Activated CD4-positive, alpha-beta T cell treated with anti-CD3 and anti-CD28 coated beads, Interleukin-2, amount 50 U/mL, for 24 hours (primary cell): Measurements from ENCODE around the gene ATP2A2.
"Not testable (repeated sequence)": the region's sequence is repeated elsewhere in the genome, so short reads cannot be mapped to it uniquely, and the experiment has no call there.

Experiments
- DNase-seq, 2 donors: peaks; one replicate each; pipeline ENCODE4 v3.0.0-alpha.2; 2020; ENCODE audit warnings: low read depth in 1 of 2, low spot score in 1 of 2

The ATP2A2 gene

DNA sequence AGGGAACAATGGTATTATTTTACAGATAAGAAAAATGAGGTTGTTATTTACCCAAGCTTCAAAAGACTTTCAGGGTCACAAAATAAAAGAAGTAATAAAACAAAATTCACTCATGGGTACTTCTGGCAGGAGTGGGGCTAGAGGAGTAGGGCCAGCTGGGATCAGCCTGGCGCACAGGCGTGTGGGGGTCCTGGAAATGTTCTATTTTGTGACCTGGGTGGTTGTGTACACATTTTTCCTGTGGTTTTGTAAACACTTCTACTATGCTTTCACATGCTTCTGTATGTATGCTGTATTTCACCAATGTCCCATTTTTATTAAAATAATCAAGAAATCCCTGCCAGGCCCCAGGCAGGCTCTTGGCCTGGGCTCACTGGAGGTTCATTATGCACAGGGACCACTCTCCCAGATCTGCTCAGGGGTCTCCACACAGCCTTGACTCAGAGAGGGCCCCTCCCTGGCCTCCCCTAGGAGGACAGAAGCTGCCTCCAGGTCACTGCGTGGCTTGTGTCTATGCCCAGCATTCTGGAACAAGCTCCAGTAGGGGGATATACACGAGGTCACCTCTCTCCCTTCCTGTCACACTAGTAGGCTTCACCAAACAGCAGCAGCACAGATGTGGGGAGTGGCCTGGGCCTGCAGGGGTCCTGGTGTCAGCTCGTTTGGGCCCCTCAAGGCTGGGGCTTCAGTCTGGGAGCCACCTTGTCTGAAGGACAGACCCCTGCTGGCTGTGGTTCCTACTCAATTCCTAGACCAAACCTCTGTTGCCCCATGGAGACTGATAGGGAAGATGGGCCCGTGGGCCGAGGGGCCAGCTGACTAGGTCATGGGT is 84.7 kb downstream of the ATP2A2 start:
- no peak for DNase-seq

DNA sequence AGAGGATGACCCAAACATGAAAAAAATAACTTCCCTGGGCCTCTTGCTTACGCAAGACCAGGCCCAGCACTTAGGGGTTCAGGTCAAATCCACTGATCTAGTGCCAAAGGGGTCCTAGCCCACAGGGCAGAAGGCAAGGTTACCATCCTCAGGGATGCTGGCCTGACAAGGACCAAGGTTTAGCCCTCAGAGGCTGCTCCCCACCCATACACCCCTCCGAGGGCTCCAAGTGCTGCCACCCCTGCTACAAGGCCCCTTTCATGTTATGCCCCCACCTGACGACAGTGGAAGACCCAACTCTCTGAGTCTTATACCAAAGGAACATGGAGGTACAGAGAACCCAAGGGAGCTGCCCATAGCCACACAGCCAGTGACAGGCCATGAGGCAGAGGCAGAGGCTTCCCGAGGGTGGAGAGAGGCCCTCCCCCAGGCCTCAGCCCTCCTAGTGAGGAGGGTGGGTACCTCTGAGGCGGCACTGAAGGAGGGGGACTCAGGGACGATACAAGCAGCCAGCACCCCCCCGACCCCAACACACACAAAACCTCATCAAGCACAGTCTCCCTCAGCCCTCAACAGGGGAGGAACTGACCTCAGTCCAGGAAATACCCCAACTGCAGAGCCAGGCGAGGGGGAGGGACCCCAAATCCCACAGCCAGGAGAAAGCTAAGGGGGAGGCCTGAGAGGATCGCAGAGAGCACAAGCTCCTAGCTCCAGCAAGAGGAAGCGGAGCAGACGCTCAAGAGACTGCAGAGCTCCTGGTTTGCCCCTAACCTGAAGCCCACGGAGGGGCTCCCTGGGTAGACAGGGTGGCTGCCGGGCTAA is 85.5 kb downstream of the ATP2A2 start:
- no peak for DNase-seq

DNA sequence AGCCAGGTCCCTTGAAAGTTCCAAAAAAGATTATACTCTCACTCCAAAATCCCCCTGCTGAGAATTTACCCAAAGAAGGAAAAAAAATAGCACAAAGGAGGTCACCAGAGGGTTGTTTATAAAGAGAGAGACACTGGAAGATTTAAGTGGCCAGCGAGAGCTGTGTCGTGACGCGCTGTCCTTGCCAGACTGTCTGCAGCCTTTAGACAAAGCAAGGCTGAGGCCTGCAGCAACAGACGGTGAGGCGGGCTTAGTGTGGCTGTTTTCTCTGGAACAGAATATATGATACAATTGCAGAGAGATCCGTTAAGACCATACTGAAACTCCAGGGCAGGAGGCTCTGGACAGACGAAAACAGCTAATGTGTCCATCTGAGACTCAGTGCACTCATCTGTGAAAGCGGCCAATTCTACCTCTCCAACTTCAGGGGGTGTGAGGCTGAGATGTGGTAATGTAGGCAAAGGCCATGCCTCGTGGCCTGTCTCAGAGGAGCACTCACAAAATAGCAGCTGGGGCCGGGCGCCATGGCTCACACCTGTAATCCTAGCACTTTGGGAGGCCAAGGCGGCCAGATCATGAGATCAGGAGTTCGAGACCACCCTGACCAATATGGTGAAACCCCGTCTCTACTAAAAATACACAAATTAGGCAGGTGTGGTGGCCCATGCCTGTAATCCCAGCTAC is 86.3 kb downstream of the ATP2A2 start:
- DNase-seq = no peak

DNA sequence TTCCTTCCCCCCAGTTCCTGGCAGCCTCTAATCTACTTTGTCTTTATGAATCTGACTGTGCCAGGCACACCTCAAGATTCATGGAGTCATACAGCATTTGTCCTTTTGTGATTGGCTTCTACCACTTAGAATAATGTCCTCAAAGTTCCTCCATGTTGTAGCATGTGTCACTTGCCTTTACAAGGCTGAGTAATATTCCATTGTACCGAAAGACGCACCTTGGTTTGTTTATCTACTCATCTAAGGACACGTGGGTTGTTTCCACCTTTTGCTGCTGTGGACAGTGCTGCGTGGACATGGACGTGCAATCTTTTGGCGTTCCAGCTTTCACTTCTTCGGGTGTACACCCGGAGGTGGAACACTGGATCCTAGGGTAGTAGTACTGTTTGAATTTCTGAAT is 88.9 kb downstream of the ATP2A2 start:
- DNase-seq = no peak

DNA sequence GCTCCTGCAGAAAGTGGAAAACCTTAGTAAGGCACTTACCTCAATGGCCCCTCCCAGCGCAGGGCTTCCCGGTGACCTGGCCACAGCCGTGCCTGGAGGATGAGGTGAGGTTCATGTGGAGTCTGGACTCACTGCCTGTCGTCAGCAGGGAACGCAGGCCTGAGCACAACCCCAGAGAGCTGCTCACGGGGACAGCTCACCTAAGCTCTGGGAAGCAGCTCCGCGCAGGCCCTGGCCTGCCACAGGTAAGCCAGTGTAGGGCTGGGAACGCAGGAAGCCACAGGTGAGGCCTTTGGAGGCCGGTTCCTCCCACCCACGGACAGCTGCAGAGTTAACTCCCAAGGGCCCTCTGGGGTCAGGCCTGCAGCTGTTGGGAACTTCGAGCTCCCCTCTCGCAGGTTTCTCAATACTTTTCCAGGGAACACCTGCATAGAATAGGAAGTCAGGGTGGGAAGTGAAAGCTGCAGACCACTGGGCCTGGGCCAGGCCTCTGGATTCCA is 89.7 kb downstream of the ATP2A2 start:
- DNase-seq = no peak

DNA sequence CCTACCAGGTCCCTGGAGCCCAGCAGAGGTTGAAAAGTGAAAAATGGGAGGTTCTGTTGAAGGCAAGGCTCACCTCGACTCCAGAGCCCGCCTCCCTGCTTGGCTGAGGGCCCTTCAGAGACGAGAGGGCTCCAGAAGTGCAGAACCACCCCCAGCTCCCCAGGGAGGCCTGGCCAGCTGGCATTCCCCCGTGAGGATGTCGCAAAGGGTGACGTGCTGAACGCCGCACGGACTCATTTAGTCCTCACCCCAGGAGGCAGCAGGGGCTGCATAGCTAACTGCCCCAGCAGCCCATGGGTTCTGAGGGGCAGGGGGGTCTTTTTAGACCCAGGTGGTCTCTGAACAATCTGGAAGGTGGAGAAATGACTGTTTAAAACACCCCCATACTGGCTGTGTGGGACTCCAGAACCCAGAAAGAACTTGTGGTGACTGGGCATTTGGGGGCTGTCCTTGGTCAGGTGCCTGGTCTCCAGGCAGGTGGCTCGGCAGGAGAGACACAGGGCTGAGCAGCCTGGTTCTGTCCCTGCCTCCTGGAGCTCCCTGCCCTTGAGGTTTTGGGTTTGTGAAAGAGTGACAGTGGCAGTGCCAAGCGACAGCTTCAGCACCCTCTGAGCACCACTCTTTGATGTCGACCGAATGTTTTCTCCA is 90.5 kb downstream of the ATP2A2 start:
- DNase-seq = no peak

DNA sequence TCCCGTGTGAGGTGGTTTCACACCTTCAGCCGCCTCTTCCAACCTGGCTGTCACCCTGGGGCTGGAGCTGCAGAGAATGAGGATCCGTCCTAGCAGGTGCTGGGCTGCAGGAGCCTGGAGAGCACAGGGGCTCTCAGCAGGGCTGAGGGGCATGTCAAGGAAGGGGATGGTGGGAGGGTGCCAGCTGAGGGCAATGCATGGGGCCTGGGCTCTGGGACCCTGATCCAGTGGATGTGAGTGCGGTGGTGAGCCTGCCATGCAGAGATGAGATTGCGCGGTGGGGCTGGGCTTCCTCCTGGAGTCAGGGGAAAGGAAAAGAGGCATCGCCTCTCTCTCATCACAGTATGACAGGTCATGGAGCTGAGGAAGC is 91.0 kb downstream of the ATP2A2 start:
- DNase-seq = no peak

DNA sequence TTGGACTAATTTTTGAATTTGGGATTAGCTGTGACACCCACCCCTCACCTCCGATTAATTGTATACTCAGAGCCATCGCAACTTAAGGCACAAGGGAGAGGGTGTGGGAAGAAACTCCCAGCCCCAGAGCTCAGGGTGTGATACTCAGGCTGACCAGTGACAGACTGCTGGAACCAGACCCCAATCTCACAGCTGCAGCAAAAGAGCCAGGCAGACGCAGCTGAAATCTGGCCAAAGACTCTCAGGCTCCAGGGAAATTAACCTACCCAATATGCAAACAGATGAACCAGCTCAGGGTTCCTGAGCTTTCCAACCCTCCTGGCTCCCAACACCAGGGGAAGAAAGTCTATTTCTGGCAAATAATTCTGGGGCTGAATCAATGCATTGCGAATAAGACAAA is 92.0 kb downstream of the ATP2A2 start:
- DNase-seq = no peak

DNA sequence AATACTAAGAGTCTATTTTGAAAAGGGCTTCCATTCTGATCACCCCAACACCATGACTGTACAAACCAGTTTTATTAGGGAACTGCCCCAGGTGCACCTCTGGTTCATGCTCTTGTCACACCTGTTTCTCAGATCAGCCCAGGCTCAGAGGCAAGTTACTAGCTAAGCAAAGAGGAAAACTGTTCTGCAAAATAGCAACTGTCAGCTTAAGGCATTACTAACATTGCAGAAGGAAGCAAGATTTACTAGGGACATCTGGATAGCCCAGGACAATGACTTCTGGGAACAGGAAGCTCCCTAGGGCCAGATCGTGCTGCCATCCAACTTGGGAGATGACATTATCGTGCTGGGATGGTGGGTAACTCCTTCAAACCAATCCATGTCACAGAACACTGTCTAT is 92.4 kb downstream of the ATP2A2 start:
- no peak for DNase-seq

DNA sequence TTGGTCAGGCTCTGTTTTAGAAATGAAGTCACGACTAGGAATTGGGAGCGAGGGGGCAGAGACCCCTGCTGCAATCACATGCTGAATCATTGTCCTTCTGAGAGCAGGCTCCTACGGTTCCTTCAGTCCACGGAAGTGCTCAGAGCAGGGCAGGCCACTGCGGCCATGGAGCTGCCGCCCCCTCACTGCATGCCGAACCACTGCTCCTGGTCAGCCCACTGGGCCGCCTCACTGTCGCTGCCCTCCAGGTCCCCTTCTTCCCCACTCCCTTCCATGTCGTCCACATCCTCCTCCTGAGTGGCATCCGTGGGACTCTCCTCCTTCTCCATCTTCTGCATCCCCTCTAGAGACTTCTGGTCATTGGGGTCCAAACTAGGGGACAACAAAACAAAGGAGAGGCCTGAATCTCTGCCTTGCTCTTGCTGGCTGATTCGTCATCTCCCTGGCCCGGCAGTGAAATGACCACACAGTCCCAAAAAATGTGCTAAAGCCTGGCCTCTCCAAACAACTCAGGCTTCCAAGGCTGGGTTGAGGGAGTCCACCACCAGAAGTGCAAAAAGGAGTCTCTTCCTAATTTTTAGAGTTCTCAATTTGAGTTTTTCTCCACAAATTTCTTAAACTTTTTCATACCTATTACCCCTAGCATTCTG is 93.0 kb downstream of the ATP2A2 start:
- DNase-seq = no peak

DNA sequence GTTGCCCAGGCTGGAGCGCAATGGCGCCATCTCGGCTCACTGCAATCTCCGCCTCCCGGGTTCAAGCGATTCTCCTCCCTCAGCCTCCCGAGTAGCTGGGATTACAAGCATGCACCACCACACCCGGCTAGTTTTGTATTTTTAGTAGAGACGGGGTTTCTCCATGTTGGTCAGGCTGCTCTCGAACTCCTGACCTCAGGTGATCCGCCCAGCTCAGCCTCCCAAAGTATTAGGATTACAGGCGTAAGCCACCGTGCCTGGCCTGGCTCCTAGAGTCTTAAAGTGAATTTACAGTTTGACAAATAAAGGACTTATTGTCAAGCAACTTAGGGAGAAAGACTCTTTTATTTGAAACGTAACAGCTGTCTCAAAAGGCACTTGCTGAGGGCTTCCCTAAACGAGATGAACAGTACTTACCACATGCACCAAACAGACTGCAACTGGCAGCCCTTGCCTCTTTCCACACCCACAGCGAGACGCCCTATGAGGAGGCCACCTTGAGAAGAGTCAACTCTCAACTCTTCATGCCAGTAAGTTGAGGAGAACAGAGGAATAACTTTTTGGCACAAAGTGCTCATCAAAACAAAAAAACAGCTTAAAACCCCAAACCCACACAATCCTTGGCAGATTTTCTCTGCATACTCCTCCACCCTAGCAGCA is 97.2 kb downstream of the ATP2A2 start:
- not testable (repeated sequence) for DNase-seq

DNA sequence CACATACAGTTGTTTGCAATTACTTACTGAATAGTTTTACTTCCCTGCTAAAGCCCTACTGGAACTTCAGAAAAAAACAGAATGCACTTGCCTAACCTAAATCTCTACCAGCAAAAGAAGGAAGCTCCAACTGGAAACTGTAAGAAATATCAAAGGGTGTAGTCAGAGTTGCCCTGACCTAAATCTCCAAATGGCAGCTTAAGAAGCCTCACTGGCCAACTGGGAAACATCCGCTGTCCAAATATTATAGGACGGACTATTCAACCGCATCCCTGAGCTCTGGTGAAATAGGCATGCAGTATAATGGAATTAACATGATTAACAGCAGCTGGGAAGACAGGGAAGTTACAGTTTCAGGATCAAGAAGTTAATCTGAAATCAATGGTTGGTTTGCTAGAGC is 98.2 kb downstream of the ATP2A2 start:
- DNase-seq = no peak

DNA sequence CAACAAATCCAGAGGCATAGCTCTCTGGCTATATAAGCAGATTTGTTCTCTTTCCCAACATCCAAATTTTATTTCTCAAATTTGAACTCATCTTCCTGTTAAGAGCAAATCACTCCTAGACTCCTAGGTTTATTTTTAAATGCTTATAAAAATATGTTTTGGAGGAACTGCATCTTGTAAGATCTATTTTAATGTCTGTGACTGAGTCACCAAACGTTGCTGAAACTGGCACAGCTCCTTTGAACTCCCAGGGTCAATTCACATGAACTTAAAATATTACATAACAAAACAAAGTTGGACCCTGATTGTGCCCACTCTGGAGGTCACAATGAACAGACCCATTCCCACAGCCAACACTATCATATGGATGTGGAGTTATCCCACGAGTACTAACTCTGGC is 98.6 kb downstream of the ATP2A2 start:
- no peak for DNase-seq

DNA sequence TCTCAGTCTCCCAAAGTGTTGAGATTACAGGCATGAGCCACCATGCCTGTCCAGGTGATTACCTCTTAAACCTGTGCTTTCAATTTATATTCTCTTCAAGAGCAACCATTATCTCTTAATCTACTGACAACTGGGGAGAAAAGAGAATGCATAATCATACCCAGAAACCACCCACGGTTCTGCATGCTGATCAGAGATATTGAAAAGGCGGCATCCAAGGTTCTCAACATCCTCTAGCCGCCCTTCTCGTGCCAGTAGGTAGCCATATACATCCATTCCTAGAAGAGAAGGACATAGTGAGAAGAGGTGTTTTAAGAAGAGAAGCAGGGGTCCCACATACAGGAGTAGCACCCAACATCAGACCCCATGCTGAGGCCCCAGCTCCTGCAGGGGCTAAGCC is 101.6 kb downstream of the ATP2A2 start:
- DNase-seq = no peak
